Coronary artery (tissue), 2 donors: ENCODE data around the gene CKM.
A peak's percentile ranks its signal among the peaks of the same experiment; 100 is the strongest.
"Not testable (repeated sequence)": the region's sequence is repeated elsewhere in the genome, so short reads cannot be mapped to it uniquely, and the experiment has no call there.

Experiments used
- DNase-seq: peaks from one replicate; pipeline ENCODE4 v3.0.0-alpha.2; 2017; ENCODE audit warnings: low spot score
- H3K27ac ChIP-seq, 2 donors: fragments of 200-600 bp; sonication (generic); one replicate each; pipeline ENCODE4 v1.5.1; 2016 to 2019
- H3K4me3 ChIP-seq: fragments of 200-600 bp; sonication (generic); 2 replicates; pipeline ENCODE4 v1.5.1; 2016; ENCODE audit warnings: mild to moderate bottlenecking, moderate library complexity
- TF ChIP-seq, protein P1 (sequence below): fragments of 200-600 bp; sonication (generic); IDR thresholded peaks from one replicate; pipeline ENCODE4 v1.5.1; 2019; ENCODE audit warnings: antibody characterized with exemption

Gene CKM

DNA sequence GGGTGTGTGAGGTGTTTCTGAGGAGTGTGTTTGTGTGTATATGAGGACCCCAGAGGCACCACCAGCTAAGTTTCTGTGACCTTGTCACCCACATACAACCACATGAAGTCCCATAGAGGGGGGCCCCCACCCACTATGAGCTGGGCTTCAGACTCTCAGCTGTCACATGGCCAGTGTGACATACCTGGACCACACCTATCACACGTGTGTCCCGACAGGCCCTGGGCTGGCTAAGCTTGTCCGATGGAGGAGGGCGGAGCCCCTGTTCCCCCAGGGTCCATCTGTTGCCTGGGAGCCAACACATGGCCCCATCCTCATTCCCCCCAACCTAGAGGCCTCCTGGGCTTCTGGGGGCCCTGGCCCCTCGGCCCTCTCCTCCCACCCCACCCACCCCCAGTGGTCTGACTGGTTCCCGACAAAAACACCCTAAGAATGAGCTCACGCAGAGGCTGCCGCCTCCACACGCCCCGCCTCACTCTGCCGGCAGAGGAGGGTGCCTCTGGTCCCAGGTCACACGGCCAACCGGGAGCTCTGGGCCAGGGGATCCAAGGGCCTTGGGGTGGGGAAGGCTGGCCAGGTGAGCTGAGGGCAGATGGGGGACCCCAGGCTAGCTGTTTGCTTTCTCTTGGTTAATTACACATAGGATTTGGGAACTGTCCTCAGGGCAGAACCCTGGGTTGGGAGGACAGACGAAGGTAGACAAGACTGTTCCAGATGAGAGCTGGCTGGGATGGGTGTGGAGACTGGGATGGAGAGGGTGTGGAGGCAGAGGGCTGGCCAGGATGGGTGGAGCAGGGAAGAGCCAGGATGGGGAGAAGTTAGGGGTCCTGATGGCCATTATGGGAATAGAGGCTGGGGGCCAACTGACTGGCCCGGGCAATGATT, 22.2 kb upstream of the CKM start:
- TF ChIP-seq, protein P1, sequence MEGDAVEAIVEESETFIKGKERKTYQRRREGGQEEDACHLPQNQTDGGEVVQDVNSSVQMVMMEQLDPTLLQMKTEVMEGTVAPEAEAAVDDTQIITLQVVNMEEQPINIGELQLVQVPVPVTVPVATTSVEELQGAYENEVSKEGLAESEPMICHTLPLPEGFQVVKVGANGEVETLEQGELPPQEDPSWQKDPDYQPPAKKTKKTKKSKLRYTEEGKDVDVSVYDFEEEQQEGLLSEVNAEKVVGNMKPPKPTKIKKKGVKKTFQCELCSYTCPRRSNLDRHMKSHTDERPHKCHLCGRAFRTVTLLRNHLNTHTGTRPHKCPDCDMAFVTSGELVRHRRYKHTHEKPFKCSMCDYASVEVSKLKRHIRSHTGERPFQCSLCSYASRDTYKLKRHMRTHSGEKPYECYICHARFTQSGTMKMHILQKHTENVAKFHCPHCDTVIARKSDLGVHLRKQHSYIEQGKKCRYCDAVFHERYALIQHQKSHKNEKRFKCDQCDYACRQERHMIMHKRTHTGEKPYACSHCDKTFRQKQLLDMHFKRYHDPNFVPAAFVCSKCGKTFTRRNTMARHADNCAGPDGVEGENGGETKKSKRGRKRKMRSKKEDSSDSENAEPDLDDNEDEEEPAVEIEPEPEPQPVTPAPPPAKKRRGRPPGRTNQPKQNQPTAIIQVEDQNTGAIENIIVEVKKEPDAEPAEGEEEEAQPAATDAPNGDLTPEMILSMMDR, result no peak
- DNase-seq, result no peak
- no peak overlapping the region for H3K4me3 ChIP-seq
- no peak overlapping the region for H3K27ac ChIP-seq

DNA sequence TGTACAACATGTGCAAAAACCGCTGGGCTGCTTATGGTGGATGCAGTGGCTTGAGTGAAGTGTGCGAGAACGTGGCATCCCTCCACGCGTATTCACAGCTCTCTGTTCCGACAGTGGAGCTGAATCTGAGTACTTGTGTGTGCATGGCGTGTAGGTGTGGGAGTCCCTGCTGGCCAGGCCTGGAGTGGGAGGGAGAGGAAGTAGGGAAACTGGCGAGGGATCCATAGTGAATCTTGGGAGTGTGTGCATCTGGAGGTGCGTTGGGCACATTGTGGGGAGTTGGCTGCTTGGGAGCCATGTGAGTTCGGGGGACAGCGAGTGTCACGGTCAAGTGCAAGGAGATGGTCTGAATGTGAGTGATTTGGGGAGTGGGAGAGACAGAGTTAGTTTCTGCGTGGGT, 20.2 kb upstream of the CKM start:
- no peak overlapping the region for H3K4me3 ChIP-seq
- H3K27ac ChIP-seq, result no peak overlapping the region
- TF ChIP-seq, protein P1, result no peak
- DNase-seq, result no peak

DNA sequence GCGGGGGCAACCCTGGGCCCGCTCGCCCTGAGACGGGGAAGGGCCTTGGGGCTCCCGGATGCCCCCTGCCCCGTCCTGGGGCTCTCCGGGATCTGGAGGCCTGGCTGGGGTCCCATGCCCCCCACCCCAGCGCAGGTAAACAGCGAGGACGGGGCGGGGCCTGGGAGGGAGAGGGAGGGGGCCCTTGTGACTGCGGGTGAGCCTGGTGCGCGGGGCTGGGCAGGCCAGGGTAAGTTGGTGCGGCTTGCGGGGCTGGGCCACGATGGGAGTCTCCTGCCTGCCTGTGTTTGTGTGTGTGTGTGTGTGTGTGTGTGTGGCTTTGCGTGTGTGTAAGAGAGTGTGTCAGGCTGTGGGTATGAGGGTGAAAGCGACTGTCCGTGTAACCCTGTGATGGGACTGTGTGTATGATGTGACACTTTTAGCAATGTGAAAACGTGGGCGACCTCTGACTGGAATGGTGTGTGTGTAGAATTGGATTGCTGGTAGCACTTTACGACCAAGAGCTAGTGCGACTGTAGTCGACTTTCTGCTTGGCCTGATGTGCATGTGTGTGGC, 18.3 kb upstream of the CKM start:
- TF ChIP-seq, protein P1, result no peak
- H3K27ac ChIP-seq, result no peak overlapping the region
- DNase-seq, result no peak
- peak overlapping the region; percentile 53 for H3K4me3 ChIP-seq

DNA sequence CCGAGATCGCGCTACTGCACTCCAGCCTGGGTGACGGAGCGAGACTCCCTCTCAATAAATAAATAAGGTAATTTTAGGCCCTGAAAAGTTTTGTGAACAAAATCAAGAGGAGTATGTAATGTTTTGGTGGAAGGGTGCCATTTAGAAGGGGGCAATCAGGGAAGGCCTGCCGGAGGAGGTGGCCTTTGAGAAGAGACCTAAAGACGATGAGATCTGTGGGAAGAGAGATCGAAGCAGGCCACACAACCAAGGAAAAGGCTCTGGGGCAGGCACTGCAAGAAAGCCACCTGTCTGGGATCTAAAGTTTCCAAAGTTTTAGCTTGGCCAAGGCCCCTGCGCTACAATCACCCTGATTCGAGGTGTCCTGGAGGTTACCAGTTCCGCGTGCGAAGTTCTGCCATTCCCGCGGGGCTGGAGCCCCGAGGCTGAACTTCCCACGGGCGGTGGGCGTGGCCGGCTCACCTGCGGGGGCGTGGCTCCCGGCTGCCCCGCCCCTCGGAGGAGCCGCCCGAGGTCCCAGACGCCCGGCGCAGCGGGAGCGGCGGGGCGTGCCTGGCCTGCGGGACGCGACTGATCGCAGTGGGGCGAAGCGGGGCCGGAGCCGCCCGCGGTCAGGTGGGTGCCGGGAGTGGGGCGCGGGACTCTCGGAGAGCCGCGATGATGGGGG, 17.7 kb upstream of the CKM start, which contains the start of gene KLC3:
KLC3 (plus strand) TSS at position 519 of the 667 bp plus-strand sequence. CDS start 4,792 bp downstream, outside the sequence.
- TF ChIP-seq, protein P1, result no peak
- Histone ChIP-seq H3K27ac (no peak within 1 kb of the TSS), H3K4me3 (peak within 1 kb of the TSS; percentile 53)
- no peak for DNase-seq

DNA sequence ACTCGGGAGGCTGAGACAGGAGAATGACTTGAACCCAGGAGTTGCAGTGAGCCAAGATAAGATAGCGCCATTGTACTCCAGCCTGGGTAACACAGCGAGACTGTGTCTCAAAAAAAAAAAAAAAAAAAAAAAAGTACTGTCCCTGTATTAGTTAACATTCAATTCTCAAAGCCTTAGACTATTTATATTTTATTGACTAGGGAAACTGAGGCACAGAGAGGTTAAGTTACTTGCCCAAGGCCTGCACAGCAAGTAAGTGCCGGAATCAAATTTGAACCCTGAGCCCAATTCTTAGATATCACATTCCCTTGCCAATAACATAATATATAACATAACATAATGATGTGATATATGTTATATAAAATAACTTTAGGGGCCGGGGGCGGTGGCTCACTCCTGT, 17.0 kb upstream of the CKM start:
- TF ChIP-seq, protein P1, result no peak
- no peak for DNase-seq
- Histone ChIP-seq H3K27ac (no peak overlapping the region), H3K4me3 (no peak overlapping the region)

DNA sequence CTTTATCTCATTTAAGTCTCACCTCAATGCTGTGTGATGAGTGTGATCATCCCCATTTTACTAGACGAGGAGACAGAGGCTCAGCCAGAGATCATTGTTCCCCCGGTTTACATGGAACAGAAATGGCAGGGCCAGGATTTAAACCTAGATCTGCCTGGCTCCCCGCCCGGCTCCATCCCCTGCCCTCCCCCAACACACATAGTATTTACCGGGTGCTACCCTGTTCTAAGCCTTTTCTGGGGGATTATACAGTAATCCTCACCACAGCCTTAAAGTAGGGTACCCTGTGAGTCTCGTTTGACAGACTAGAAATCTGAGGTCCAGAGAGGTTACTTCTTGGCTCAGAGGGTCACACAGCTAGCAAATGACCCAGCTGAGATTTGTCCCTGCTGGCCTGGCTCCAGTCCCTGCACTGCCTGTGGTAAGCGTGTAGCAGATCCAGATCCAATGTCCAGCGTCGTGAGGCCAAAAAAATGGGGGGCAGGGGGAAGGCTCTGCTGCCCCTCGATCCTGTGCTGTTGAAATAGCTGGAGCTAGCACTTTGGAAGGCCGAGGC, 14.1 kb upstream of the CKM start:
- H3K4me3 ChIP-seq, result no peak overlapping the region
- H3K27ac ChIP-seq, result no peak overlapping the region
- DNase-seq, result no peak
- TF ChIP-seq, protein P1, result no peak

DNA sequence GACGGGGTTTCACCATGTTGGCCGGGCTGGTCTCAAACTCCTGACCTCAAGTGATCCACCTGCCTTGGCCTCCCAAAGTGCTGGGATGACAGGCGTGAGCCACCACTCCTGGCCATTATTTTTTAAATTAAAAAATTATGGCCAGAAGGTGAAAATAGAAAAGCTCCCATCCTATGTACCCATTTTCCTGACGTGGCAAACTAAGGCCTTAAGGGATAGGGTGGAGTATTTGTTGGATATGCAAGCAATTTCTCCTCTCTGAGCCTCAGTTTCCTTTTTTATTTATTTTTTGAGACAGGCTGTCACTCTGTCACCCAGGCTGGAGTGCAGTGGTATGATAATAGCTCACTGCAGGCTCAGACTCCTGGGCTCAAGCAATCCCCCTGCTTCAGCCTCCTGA, 12.2 kb upstream of the CKM start:
- H3K4me3 ChIP-seq, H3K27ac ChIP-seq, DNase-seq: not testable (repeated sequence)
